Inferior parietal cortex (tissue), 1 donor: ENCODE data around the gene TPST1.
A peak's percentile ranks its signal among the peaks of the same experiment; 100 is the strongest.
"Not testable (repeated sequence)": the region's sequence is repeated elsewhere in the genome, so short reads cannot be mapped to it uniquely, and the experiment has no call there.

Experiments used
- DNase-seq: peaks from one replicate; pipeline ENCODE4 v3.0.0-alpha.2; 2016; ENCODE audit errors: extremely low spot score

Gene TPST1

DNA sequence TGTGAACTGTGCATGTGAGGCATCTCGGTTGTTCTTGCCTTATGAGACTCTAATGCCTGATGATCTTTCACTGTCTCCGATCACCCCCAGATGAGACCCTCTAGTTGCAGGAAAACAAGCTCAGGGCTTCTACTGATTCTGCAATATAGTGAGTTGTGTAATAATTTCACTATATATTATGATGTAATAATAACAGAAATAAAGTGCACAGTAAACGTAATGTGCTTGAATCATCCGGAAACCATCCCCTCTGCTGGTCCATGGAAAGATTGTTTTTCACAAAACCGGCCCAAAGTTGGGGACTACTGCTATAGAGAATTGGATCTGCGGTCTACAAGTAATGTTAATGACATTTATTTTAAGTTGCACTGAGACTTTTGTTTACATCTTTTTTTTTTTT is 126.7 kb downstream of the TPST1 start:
- no peak for DNase-seq

DNA sequence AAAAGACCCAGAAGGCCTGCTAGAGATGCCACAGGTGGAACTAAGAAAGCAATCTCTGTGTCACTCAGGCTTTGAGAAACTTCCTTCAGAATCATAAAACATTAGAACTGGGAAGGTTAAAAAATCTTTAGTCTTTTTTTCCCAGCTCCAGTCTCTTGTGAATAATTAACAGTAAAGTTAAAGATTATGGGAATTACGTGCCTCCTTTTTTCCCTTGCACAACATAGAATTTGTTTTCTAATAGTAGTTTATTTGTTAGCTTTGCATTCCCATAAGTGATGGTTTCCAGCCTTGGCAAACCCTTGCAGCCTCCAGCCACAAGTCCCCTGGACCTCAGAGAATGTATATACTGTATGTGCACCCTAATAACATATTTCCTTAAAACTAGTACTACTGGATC is 128.3 kb downstream of the TPST1 start:
- no peak for DNase-seq

DNA sequence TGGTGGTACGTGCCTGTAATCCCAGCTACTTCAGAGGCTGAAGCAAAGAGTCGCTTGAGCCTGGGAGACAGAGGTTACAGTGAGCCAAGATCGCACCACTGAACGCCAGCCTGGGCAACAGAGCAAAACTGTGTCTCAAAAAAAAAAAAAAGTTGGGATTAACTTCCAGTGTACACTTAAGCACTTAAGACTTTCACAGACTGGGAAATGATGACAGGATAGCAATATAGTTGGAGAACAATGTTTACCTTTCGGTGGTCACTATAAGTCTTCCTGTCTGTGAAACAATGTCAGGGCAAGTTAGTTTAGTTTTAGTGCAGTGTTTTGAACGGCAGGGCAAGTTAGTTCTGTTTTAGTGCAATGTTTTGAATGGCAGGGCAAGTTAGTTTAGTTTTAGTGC is 130.2 kb downstream of the TPST1 start:
- no peak for DNase-seq

DNA sequence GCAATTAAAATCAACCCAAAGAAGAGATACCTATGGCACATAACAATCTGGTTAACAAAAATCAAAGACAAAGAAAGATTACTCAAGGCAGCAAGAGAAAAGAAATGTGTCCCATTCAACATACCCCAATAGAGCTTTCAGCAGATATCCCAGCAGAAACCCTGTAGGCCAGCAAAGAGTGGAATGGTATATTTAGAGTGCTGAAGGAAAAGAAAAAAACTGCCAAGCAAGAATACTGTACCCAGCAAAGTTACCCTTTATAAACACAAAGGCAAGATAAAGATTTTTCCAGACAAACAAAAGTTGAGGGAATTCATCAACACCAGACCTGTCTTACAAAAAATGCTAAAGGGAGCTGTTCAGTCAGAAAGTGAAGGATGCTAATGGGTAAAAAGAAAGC is 131.6 kb downstream of the TPST1 start:
- DNase-seq, result no peak

DNA sequence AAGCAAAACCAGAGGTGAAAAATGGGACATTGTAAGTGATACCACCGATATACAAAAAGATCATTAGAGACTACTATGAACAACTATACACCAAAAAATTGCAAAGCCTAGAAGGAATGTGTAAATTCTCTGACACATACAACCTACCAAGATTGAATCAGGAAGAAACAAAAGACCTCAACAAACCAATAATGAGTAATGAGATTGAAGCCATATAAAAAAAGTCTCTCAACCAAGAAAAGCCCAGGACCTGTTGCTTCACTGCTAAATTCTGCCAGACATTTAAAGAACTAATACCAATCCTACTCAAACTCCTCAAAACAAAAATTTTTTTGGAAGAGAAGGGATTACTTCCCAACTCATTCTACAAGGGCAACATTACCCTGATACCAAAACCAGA is 134.0 kb downstream of the TPST1 start:
- no peak for DNase-seq

DNA sequence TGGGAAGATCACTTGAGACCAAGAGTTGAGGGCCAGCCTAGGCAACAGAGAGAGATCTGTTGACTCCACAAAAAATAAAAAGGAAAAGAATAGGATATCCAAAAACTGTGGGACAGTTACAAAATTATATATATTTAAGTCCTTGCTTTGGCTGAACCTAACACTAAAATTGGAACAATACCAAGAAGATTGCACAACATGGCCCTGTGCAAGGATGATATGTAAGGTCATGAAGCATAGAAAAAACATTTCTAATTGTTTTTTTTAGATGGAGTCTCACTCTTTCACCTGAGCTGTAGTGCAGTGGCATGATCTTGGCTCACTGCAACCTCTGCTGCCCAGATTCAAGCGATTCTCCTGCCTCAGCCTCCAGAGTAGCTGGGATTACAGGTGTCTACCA is 139.0 kb downstream of the TPST1 start:
- DNase-seq, result no peak

DNA sequence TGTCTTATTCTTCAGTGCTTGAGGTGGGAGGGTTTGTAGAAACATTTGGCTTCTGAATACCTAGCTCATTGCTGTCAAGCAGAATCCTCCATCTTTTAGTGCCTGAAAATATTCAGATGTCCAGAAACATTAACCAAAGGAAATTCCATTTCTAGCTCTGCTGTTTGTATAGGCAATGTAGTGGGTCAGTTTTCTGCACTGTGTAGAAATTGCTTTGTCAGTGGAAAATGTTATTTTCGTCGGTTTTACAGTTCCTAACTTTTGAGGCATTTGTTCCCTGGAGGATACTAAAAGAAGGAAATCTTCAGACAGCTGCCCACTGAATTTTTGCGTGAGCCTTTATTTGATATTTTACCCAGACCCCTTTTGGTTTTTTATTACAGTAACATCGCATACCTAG is 143.4 kb downstream of the TPST1 start:
- DNase-seq, result no peak

DNA sequence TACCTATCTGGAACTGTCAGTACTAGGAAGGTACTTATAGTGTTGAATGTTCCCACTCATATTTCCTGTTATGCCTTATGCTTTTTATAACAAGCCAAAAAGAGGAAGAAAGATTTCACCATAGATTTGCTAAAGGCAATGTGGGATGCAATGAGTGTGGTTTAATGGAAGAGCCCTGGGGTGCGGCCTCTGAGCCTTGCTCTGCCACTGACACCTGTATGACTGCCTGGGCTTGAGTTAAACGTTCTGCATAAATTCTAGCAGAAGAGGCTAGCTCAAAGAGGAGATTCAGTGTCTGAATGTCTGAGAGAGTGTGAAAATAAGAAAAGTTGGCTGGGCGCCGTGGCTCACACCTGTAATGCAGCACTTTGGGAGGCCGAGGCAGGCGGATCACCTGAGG is 143.8 kb downstream of the TPST1 start:
- DNase-seq, result no peak

DNA sequence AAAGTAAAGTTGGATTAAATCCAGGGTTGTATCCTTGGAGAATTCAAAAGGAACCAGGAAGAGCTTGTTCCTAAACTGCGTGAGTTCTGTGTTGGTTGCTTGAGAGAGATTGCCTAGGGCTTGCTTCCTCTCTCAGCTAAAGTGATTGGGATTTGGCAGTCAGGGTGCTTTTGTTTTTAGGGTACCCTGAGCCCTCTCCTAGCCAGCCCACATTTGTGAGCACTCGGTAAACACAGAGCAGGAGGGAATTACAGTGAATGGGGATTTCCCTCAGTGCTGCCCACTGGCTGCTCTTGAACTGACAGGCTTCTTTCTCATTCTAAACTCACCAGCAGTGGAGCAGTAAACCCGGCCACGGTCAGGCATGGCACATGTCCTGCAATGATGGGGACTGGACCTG is 146.9 kb downstream of the TPST1 start:
- DNase-seq, result no peak

DNA sequence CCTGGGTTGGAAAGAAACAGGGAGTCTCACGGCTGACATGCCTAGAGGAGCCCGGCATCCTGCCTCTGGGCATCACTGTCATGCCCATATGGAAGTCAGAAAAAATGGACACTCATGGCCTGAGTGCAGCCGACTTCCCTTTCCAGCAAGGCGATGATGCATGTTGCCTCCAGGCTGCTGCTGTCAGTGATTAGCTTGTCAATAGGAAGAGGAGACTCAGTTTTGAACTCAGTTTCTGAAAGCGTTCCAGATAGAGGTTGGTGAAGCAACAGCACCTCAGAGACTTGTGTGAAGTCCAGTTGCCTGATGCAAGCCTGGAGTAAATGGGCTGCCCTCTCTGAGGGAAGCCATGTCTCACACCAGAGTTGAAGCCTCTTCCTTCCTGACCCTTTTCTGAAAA is 148.4 kb downstream of the TPST1 start:
- no peak for DNase-seq

DNA sequence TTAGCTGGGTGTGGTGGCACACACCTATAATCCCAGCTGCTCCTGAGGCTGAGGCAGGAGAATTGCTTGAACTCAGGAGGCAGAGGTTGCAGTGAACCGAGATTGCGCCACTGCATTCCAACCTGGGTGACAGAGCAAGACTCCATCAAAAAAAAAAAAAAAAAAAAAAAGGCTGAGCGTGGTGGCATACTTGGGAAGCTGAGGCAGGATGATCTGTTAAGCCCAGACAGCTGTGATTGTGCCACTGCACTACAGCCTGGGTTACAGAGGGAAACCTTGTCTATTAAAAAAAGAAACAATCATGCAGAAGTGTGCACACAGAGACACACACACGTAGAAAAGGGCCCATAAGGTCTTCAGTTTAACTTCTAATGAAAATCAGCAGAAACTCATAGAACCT is 150.6 kb downstream of the TPST1 start:
- DNase-seq, result no peak

DNA sequence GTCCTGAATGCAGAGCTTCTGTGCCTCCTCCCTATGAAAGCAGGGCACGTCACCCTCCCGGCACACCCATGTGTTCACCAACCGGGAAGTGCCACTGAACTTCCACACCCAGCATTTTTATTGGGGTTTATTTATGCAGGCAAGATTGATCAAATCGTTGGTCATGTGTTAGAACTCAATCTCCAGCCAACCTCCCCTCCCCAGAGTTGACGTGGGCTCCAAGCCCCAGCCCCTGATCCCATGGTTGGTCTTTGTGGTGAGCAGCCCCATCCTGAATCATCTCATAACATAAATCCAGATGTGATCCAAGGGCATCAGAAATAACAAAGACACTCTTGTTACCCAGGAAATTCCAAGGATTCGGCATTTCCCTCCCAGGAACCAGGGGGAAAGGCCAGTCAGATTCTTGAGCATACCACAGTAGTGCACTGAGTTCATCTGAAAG is 151.2 kb downstream of the TPST1 start:
- DNase-seq, result no peak

DNA sequence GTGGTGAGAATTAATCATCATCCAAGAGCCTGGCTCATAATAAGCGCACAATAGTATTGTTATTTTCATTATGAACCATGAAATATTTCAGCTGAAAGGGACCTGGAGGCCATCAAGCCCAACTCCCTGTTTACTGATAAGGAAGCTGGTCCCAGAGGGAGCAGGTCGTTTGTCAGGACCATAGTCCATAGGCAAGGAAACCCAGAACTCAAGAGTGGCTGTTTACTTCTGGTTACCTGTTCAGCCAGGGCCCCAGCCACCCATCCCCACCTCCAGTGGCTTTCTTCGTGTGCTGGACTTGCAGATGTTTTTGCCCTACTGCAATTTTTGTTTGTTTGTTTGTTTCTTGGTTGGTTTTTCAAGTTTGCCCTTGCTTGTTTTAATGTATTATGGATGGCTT is 152.0 kb downstream of the TPST1 start:
- DNase-seq, result no peak

DNA sequence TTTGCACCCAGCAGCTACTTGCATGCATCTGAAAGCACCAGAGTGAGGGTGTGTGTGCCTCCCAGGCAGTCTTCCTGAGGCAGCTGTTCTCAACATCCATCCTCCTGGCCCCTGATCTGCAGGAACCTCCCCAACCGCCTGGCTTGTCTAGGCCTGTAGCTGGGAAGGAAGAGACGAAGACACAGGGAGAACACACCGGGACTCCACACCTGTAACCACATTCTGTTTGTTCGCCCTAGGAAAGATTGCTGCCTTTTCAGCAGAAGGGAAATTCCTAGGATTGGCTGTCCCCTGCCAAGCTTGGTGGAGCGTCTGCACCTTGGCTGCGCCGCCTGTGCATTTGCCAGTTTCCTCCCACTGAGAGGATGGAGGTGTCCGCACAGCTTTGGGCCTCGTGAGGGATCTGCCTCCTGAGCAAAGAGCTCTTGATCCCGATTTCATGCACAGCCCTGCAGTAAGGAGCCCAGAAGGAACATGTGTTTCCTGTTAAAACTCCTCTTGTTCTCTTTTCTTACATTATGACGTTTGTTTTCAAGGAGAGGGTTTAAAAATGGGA is 154.6 kb downstream of the TPST1 start:
- DNase-seq, result peak; percentile 26

DNA sequence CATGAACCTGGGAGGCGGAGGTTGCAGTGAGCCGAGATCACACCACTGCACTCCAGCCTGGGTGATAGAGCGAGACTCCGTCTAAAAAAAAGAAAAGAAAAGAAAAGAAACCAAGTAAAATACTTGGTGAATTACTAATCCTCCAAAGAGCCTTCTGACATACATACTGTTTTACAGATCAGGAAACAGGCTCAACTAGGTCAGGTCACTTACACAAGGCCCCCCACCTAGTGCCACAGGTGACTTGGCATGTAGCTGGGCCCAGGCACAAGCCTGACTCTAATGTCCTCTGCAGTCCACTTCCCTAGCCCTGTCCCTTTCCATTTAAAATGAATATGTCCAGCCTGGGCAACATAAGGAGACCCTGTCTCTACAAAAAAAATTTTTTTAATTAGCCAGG is 157.0 kb downstream of the TPST1 start:
- DNase-seq, result no peak

DNA sequence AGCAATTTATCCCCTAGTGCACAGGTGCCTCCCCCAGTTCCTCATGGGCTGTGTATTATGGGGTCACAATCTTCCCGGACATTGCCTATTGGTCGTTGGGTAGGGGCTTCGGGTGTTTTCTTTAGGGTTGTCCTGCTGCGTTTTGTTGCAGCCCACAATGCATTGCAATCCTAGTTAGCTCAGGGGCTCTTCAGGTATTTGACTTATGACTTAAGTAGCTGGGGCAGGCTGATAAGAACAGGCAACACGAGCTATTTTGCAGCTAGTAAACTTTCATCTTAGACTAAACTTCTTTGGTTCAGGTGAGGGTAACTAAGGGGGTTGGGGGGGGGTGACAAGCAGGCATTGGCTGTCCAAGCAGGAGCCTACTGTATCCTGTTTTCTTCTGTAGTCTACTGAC is 158.5 kb downstream of the TPST1 start:
- no peak for DNase-seq

DNA sequence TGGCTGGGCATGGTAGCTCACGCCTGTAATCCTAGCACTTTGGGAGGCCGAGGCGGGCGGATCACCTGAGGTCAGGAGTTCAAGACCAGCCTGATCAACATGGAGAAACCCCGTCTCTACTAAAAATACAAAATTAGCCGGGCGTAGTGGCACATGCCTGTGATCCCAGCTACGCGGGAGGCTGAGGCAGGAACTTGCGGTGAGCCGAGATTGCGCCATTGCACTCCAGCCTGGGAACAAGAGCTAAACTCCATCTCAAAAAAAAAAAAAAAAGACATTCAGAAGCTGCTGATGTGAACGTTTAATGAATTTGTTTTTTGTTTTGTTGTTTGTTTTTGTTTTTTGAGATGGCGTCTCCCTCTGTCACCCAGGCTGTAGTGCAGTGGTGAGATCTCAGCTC is 159.9 kb downstream of the TPST1 start:
- DNase-seq, result not testable (repeated sequence)

DNA sequence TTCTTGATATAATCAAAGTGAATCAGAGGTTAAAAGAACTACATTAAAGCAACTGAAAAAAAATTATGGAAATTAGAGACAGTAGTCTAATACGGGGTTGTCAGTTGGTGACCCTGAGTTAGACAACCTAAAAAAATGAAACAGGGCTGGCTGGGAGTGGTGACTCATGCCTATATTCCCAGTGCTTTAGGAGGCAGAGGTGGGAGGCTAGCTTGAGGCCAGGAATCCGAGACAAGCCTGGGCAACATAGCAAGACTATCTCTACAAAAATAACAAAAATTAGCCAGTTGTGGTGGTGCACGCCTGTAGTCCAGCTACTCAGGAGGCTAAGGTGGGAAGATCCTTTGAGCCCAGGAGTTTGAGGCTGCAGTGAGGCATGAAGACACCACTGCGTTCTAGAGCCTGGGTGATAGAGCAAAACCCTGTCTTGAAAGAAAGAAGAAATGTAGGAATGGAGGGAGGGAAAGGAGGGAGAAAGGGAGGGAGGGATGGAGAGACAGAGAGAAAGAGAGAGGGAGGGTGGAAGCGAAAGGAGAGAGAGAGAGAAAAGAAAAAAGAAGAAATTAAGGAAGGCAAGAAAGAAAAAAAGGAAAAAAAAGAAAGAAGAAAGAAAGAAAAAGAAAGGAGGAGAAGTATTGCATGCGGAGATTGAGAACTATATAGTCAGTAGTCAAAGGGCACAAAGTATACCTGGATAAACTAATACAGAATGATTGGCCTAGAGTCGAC is 166.1 kb downstream of the TPST1 start:
- no peak for DNase-seq

DNA sequence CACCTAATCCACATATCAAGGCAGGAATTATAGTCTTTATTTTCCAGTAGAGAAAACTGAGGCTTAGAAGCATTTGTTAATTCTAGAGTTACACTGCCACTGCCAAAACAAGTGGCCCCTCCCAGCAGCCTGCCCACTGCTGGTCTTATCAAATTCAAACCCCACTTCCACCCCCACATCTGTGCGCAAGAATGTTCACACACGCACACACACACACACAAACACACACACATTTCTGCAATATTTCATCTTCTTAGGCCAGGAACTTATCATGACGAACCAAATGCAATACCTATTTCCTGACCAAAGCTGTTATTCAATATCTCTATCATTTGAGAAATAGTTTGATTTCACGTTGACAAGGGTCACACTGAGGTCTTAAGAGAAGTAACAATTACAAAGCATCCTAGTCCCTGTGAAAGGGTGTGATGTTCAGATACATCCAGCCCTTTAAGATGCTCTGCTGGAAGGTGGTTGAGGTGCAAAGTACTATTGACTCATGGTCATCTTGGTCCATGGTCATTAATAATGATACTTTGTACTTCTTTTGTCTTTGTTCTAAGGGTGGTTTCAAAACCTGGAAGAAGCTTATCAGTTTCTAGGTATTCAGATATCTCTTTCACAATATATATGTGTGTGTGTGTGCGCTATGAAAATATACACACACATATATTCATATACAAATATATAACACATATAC is 169.2 kb downstream of the TPST1 start:
- not testable (repeated sequence) for DNase-seq

DNA sequence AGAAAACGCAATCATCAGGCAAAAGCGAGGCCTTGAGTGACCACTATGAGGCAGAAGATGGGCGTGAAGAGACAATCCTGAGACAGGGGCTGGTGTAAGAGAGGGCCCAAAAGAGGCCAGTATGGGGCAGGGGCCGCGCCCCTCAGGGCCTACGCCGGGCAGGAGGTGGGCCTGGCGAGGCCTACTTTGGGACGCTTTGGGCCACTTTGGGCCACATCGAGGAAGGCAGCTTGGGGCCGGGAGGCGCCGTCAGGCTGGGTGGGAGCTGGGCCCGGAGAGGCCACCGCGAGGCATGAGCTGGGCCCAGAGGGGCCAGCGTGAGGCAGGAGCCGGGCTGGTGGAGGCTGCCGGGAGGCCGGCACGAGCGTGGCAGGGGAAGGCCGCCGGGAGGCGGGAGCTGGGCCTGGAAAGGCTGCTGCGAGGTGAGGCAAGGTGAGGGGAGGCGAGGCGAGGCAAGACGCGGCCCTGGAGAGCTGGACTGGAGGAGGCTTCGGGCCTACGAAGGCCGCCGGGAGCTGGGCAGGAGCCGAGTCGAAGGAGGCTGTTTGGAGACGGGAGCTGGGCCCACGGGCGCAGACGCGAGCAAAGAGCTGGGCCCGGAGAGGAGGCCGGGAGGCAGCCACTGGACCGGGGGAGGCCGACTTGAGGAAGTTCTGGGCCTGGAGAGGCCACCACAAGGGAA is 171.3 kb downstream of the TPST1 start:
- DNase-seq, result no peak

DNA sequence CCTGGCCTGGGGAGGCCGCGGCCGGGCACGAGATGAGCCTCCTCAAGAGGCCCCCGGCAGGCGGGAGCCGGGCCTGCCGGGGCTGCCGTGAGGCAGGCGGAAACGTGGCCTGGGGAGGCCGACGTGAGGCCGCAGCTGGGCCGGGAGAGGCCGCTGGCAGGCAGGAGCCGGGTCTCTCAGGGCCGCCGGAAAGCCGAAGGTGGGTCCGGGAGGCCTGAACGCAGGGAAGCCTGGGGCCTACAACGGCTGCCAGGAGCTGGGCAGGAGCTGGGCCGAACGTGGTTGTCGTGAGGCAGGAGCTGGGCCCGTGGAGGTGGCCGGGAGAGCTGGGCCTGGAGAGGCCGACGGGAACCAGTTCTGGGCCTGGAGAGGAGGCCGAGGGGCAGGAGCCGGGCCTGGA is 171.9 kb downstream of the TPST1 start:
- DNase-seq, result no peak

DNA sequence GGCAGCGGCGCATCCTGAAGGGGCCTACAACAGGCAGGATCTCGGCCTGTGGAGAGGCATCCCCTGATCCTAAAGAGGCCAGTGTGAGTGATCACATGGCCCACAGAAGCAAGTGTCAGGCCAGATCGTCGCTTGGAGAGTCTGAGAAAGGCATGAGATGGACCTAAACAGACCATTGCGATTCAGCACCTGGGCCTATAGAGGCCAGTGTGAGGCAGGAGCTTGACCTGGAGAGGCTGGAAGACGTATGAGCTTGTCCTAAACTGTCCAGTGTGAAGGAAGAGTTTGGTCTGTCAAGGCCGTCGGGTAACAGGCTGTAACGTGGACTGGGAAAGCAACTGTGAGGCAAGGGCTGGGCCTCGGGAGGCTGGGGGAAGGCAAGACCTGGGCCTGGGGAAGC is 172.6 kb downstream of the TPST1 start:
- no peak for DNase-seq
